HG03575 (cell line): ENCODE measurements around the gene TMEM109.

Experiments used
- ATAC-seq: cut with Tn5 transposase; IDR thresholded peaks from one replicate; pipeline ENCODE4 v1.9.1; 2021; ENCODE audit not compliant: unreplicated experiment, insufficient number of reproducible peaks, low FRiP score; ENCODE audit errors: extremely low read depth

Gene TMEM109, protein sequence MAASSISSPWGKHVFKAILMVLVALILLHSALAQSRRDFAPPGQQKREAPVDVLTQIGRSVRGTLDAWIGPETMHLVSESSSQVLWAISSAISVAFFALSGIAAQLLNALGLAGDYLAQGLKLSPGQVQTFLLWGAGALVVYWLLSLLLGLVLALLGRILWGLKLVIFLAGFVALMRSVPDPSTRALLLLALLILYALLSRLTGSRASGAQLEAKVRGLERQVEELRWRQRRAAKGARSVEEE

DNA sequence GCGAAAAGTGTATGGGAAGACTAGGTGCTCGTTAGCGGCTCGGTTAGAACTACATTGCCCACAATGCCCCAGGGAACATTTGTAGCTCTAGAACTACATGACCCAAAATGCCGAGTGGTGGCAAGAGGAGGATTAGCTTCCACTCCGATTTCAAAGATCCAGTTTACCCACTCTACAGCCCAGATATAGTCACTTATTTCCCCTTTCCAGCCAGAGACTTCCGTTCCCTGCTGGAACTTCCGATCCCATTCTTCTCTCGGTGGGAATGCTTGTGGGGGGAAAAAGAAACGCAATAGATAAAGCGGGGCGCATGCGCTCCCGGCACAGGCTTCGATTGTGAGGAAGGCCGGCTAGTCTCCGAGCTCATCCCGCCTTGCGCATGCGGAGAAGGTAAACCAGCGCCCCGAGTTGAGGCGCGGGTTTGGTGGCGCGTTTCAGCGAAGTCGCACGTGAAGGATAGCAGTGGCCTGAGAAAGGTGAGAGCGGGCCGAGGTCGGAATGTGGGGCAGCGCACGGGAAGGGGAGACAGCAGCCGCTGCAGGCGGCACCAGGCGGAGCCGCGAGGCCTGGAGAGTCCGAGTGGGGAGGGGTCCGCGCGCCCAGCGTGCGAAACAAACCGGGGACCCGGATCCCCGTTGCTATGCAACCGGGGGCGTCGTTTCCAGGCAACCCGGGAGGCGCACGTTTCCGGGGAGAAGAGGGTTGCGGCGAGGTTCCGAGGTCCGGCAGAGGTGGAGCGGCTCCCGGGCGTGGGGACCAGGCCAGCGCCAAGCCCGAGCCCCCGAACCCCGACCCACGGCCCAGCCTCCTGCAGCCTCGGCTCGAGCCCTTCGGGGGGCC, at the start of gene TMEM109:
Gene TMEM109 (plus strand): TSS at position 366 of the 840 bp plus-strand sequence. CDS start 5,536 bp downstream, outside the sequence.
- peak; percentile 25 for ATAC-seq

DNA sequence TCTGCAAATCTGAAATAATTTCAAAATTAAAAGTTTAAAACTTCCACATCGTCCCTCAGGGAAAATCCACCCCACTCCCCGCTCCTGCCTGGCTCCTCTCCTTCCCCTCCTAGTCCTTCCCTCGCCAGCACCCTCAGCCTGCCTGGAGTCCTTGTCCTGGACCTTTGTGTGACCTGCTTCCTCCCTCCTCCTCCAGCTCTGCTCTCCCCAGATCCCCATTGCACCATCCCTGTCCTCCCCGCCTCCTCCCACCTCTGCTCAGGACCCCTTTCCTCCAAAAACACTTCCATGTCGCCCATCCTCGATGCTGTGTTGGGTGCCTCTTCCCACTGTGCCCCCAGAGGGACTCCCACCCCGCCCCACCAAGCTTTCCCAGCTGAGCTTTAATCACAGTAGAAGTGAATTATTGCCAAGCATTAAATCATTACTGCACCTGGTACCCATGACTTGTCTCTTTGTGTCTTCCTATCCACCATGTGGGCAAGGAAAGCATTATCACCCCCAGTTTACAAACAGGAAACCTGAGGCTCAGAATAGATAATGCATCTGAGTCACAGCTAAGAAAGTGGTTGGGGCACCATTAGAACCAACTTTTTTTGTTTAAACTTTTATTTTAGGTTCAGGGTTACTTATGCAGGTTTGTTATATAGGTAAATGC, 49.0 kb upstream of the TMEM109 start:
- no peak for ATAC-seq

DNA sequence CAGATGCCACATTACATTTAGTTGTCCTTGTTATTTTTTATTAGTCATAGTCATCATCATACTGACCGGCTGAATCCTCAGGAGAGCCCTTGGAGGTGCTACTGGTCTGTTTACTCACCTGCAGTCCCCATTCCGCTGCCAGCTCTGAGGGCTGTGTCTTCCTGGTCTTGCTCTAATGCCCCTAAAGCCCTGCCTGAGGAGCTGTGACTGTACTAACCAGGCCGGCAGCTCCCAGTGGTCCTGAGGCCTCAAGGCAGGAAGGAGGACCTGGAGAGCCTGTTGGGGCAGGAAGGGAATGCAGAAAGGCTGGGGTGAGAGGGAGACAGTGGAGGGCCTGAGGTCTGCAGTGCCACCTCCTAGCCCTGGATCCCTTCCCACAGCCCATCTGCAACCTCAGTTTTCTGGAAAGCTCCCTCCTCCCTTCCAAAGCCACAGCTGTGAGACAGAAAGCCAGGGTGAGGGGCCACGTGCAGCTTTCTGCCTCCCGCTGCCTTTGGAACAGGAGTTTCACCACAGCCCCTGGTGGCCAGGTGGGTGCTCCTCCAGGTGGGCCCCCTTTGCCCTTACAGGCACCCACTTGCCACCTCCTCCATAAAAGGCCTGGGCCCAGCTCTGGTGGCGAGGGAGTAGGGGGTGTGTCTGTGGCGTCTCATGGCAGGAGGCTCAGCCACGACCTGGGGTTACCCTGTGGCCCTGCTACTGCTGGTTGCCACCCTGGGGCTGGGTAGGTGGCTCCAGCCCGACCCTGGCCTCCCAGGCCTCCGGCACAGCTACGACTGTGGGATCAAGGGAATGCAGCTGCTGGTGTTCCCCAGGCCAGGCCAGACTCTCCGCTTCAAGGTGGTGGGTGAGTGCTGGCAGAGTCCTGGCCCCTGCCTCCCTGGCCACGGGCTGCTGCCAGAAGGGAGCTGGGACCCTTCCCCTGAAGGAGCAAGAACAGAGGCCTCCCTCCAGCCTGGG, 46.8 kb upstream of the TMEM109 start, which contains the start of gene ZP1:
Gene ZP1 (plus strand): TSS at position 632 of the 960 bp plus-strand sequence. CDS start 20 bp downstream, at position 652.
- no peak for ATAC-seq

DNA sequence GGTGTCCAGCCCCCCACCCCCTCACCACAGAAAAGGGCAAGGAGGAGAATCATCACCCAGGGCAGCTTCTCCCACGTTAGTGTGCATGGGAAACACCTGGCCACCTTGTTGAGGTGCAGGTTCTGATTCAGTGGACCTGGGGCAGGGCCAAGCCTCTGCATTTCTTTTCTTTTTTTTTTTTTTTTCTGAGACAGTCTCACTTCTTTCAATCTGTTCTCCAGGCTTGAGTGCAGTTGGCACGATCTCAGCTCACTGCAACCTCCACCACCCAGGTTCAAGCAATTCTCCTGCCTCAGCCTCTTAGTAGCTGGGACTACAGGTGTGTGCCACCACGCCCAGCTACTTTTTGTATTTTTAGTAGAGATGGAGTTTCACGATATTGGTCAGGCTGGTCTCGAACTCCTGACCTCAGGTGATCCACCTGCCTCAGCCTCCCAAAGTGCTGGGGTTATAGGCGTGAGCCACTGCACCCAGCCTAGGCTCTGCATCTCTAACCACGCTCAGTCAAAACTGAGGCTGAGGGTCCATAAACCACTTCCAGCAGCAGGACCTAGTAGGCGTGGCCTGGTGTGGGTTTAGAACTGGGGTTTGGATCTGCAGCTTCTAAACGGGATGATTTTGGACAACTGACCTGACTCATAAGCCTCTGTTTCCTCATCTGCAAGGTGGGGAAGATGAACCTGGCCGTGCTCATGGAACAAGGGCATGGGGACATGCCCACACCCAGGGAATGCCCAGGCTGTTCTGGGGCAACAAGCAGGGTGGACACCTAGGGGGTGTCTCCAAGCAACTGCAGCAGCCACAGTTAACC, 45.9 kb upstream of the TMEM109 start:
- ATAC-seq = no peak

DNA sequence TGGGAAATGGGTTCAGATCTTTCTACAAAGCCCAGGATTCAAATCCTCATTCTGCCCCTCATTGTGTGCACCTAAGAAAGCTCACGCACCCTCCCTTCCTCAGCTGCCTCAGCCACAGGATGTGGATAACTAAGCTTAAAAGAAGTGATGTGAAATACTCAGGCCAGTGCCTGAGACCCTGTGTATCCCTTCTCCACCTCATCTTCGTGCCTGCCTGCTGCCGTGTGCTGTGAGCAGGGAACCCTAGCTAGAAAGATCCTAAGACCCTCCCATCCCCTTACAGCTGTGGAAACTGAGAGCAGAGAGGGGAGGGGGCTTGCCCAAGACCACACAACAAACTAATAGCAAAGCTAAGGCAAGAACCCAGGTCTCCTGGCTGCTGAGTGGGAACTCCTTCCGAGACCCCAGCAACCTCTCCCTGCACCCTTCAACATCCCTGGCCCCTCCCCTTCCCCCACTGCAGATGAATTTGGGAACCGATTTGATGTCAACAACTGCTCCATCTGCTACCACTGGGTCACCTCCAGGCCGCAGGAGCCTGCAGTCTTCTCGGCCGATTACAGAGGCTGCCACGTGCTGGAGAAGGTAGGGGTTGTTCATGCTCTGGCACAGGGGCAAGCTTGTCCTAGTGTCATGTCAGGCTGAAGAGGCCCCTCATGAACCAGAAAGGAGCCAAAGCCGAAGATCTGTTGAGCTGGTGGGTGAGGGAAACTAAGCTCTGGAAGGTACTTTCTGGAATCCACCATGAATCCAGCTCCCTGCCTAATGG, 45.1 kb upstream of the TMEM109 start:
- no peak for ATAC-seq

DNA sequence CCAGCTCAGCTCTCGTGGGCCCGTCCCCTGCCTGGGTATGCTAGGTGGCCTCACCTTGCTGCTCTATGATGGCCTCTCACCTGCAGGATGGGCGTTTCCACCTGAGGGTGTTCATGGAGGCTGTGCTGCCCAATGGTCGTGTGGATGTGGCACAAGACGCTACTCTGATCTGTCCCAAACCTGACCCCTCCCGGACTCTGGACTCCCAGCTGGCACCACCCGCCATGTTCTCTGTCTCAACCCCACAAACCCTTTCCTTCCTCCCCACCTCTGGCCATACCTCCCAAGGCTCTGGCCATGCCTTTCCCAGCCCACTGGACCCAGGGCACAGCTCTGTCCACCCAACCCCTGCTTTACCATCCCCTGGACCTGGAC, 44.5 kb upstream of the TMEM109 start:
- no peak for ATAC-seq

DNA sequence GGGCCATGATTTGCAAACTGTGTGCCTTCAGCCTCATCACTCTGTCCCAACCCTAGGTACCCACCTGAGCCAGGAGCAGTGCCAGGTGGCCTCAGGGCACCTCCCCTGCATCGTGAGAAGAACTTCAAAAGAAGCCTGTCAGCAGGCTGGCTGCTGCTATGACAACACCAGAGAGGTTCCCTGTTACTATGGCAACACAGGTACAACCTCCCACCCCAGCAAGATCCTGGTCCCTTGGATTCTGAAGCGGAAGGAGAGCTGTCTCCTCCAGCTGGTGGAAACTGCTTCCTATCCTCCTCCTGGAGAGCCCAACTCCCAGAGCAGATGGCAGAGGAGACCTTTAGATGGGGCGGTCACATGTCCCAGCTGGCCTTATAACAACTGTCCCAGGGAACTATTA, 43.7 kb upstream of the TMEM109 start:
- no peak for ATAC-seq

DNA sequence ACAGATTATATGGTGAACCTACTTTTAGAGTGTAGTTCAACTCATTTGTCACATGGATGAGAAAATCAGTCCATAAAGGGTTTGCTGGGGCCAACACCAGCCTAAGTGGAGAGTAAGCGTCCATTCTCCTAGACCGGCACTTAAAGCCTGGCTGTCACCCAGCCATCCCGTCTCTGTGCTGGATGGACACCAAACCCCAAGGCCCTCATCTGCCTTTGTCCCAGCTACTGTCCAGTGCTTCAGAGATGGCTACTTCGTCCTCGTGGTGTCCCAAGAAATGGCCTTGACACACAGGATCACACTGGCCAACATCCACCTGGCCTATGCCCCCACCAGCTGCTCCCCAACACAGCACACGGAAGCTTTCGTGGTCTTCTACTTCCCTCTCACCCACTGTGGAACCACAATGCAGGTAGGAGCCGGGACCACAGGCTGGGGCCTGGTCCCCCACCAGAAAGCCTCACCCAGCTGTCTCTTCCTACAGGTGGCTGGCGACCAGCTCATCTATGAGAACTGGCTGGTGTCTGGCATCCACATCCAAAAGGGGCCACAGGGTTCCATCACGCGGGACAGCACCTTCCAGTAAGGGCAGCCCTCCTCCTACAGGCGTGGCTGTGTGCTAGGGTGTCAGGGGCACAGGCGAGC, 43.1 kb upstream of the TMEM109 start:
- no peak for ATAC-seq

DNA sequence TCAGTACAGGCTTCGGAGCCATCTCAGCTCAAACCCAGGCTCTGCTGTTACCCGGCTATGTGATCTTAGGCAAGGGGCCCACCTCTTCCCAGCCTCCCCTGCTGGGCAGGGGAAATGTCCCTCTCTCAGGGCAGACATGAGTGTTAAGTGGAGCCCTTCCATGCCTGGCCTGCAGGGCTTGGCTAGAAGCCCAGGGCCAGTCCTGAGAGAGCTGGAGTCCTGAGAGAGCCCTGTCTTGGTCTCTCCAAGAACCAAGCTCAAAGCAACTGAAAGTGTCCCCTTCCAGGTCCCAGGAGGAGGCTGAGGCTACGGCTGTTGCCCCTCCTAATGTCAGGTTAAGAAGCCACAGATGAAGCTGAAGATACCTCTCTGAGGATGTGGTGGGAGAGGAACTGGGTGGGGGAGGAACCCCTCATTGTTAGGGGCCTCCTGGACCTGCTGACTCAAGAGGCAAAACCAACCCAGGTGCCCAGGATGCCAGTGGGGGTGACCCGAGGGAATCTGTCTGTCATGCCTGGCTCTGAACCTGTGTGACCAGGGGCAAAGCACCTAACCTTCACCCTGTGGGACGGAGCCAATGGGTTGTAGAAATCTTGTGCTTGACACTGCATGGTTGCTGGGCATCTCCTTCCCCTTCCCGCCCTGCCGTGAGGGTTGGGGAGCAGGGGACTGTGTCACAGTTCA, 42.4 kb upstream of the TMEM109 start:
- no peak for ATAC-seq

DNA sequence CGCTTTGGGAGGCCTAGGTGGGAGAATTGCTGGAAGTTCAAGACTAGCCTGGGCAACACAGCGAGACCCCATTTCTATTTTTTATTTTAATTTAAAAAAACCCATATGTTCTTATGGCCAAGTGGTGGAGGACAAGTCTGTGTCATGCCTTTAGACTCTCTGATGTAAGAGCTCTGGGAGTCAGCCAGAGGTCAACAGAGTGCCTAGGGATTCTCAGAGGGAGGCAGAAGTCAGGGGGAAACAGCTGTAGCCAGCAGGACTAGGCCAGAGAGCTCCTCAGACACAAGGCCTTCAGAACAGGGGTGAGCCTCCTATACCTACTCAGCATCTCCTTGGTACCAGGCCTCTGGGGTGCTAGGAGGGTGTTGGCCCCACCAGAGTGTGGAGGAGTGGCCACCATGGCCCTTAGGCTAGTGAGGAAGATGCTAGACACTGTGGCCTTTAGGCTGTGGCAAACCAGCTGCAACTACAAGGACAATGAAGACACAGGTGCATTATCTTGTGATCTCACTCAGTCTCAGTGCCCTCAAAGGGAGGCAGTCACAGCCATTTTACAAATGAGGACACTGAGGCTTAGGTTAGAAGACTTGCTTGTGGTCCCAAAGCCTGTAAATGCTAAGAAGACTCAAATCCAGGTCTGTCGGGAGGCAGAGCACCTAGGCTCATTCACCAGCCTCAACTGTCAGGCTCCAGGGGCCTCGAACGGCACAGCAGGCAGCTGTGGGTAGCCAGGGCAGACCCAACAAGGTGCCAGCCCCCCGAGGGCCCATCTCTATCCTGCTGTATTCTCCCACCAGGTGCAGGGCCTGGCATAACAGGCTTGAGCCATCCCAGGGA, 41.6 kb upstream of the TMEM109 start:
- no peak for ATAC-seq

DNA sequence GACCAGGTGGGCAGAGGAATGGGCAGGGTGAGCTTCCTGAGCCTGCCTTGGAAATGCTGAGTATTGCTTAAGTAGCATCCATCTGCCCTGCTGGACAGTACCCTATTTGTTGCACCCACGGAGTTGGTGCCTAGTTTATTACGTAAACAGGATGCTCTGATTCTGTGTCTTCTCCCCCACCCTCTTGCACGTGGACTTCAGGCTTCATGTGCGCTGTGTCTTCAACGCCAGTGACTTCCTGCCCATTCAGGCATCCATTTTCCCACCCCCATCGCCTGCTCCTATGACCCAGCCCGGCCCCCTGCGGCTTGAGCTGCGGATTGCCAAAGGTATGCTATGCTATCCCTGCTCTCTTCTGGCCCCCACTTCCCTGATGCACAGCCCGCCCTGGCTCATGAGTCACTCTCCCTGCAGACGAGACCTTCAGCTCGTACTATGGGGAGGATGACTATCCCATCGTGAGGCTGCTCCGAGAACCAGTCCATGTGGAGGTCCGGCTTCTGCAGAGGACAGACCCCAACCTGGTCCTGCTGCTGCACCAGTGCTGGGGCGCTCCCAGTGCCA, 40.9 kb upstream of the TMEM109 start:
- no peak for ATAC-seq

DNA sequence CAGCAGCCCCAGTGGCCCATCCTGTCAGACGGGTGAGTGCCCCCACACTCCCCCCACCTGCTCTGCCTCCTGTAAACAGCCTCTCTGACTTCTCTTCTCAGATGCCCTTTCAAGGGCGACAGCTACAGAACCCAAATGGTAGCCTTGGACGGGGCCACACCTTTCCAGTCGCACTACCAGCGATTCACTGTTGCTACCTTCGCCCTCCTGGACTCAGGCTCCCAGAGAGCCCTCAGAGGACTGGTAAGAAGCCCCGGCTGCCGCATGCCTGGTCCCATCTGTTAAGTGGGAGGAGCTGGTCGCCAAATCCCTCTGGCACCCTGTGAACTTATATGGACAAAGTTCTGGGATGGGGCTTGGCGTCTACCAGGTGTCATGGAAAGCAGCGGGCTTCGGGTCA, 40.4 kb upstream of the TMEM109 start:
- no peak for ATAC-seq

DNA sequence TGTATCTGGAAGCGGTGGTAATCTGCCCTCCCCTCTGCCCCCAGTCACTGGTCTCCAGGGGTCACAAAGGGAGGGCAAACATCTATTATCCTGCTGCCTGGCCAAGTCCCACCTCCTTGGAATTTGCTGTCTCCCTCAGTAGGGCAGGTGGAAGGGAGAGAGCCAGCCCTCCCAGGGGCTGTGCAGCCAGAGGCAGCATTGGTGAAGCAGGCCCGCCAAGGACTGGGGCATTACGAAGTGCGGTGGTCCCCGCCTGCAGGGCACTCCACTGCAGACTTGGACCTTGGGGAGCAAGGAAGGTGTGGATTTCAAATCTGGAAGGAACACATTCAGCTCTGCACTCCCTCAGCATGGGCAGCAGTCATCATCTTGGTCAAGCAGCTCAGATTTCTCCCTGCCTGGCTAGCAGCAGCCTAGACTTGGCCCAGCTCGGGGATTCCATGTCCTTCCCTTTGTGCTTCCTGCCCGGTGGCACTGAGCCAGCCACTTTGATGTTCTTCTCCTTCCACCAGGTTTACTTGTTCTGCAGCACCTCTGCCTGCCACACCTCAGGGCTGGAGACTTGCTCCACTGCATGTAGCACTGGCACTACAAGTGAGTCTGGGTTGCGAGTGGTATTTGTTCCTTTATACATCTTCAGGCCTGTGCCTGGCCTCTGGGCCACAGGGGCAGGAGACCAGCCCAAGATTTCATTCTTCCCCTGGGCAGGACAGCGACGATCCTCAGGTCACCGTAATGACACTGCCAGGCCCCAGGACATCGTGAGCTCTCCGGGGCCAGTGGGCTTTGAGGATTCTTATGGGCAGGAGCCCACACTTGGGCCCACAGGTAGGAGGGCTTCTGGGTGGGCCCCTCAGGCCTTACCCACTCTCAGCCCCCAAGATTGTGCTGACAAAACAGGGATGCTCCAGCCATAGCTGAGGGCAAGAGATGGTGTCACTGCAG, 39.3 kb upstream of the TMEM109 start:
- no peak for ATAC-seq
